Endothelial cell (in vitro differentiated cells): ENCODE data around the gene AKNA. TPM values are rescaled to one million over a fixed set of nuclear protein-coding genes. Genes with fewer than 3 reads are reported as not detected.

Source experiments
- DNase-seq: peaks from one replicate; pipeline ENCODE4 v3.0.0; 2021; ENCODE audit warnings: low spot score
- H3K27ac Mint-ChIP-seq: one replicate; pipeline ENCODE4 v1.8.0; 2021; ENCODE audit warnings: mixed read lengths, inconsistent platforms; ENCODE audit not compliant: unreplicated experiment
- H3K27me3 Mint-ChIP-seq: one replicate; pipeline ENCODE4 v1.8.0; 2021; ENCODE audit warnings: mild to moderate bottlenecking, moderate library complexity, mixed read lengths, inconsistent platforms; ENCODE audit not compliant: unreplicated experiment
- H3K36me3 Mint-ChIP-seq: one replicate; pipeline ENCODE4 v1.8.0; 2021; ENCODE audit warnings: mild to moderate bottlenecking, low read depth, mixed read lengths, inconsistent platforms; ENCODE audit not compliant: unreplicated experiment
- H3K4me1 Mint-ChIP-seq: one replicate; pipeline ENCODE4 v1.8.0; 2021; ENCODE audit warnings: mild to moderate bottlenecking, mixed read lengths, inconsistent platforms; ENCODE audit not compliant: unreplicated experiment
- H3K4me3 Mint-ChIP-seq: one replicate; pipeline ENCODE4 v1.8.0; 2021; ENCODE audit warnings: mild to moderate bottlenecking, mixed read lengths, inconsistent platforms; ENCODE audit not compliant: unreplicated experiment
- H3K9me3 Mint-ChIP-seq: one replicate; pipeline ENCODE4 v1.8.0; 2021; ENCODE audit warnings: mixed read lengths, inconsistent platforms; ENCODE audit not compliant: unreplicated experiment
- total RNA-seq: library from RNA; stranded (reverse); fragmentation: NEBNext Ultra II Directional; extraction: Animal tissue kit (Norgen Biotek cat#: 25700); gene quantifications from one replicate; pipeline ENCODE4 v1.2.1, GENCODE V29; 2021; ENCODE audit not compliant: unreplicated experiment
- TF ChIP-seq, protein P1 (sequence below): fragments of 200-600 bp; sonication (generic); IDR thresholded peaks from one replicate; pipeline ENCODE4 v1.5.0; 2021; ENCODE audit warnings: antibody characterized with exemption; ENCODE audit not compliant: unreplicated experiment

Gene AKNA
- total RNA-seq, 1 donor from 2014 or later = 79.1 TPM

DNA sequence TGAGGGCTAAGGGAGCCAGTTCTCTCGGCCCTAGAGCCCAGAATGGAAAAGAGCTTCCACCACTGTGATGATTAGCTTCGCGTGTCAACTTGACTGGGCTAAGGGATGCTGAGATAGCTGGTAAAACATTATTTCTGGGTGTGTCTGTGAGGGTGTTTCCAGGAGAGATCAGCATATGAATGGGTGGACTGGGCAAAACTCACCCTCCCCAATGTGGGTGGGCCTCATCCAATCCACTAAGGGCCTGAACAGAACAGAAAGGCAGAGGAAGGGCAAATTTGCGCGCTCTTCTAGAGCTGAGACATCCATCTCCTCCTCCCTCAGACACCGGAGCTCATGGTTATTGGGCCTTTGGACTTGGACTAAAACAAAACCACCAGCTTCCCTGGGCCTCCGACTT is 20.9 kb upstream of the AKNA start:
- no peaks in the 10 kb centered on the region for H3K9me3 Mint-ChIP-seq
- H3K27me3 Mint-ChIP-seq = peaks cover 13% of the 10 kb centered on the region
- peaks cover 12% of the 10 kb centered on the region for H3K4me1 Mint-ChIP-seq
- TF ChIP-seq, protein P1, sequence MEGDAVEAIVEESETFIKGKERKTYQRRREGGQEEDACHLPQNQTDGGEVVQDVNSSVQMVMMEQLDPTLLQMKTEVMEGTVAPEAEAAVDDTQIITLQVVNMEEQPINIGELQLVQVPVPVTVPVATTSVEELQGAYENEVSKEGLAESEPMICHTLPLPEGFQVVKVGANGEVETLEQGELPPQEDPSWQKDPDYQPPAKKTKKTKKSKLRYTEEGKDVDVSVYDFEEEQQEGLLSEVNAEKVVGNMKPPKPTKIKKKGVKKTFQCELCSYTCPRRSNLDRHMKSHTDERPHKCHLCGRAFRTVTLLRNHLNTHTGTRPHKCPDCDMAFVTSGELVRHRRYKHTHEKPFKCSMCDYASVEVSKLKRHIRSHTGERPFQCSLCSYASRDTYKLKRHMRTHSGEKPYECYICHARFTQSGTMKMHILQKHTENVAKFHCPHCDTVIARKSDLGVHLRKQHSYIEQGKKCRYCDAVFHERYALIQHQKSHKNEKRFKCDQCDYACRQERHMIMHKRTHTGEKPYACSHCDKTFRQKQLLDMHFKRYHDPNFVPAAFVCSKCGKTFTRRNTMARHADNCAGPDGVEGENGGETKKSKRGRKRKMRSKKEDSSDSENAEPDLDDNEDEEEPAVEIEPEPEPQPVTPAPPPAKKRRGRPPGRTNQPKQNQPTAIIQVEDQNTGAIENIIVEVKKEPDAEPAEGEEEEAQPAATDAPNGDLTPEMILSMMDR = no peak
- no peak overlapping the region for H3K4me3 Mint-ChIP-seq
- H3K27ac Mint-ChIP-seq = no peak overlapping the region
- peaks cover 6% of the 10 kb centered on the region for H3K36me3 Mint-ChIP-seq
- DNase-seq = no peak

DNA sequence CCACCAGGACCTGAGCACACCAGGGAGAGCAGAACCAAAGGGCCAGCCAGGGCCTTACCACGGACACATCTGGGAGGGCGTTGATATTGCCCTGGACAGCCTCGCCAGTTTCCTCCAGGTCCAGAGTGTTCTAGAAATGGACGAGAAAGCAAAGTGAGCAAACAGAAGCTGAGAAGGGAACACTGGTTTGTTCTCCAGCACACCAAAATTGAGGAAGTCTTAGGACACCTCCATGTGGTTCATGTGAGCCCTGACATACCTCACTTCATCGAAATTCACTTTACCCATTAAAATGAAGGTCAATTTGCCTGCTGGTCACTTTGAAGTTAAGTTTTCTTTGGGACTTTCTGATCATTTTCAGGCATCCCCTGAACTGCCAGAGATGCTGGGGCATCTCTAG is 20.1 kb upstream of the AKNA start:
- peaks cover 12% of the 10 kb centered on the region for H3K27me3 Mint-ChIP-seq
- H3K9me3 Mint-ChIP-seq = no peaks in the 10 kb centered on the region
- peaks cover under 1% of the 10 kb centered on the region for H3K36me3 Mint-ChIP-seq
- no peak overlapping the region for H3K4me3 Mint-ChIP-seq
- TF ChIP-seq, protein P1 = no peak
- no peak overlapping the region for H3K27ac Mint-ChIP-seq
- peaks cover 5% of the 10 kb centered on the region for H3K4me1 Mint-ChIP-seq
- no peak for DNase-seq

DNA sequence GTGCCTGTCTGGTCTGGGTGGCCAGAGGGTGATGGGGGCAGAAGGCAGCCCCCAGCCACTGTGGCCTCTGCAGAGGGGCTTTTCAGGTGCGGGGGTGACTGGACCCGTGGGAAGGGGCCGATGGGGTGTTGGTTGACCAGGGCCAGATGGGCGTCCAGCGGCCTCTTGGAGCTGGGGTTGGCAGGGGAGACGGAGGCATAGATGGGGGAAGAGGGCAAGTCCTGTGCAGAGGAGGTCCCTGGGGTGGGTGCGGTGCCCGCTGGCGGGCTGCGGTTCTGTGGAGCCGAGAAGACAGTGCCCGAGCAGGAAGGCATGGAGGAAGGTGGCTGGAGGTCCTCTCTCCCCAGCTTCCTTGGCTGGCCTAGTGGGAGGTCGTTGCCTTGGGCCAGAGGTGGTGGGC is 18.7 kb upstream of the AKNA start:
- TF ChIP-seq, protein P1 = no peak
- Mint-ChIP-seq H3K4me1 (peaks cover 6% of the 10 kb centered on the region), H3K4me3 (no peak overlapping the region), H3K27me3 (peaks cover 12% of the 10 kb centered on the region), H3K27ac (no peak overlapping the region), H3K9me3 (no peaks in the 10 kb centered on the region), H3K36me3 (no peaks in the 10 kb centered on the region)
- no peak for DNase-seq

DNA sequence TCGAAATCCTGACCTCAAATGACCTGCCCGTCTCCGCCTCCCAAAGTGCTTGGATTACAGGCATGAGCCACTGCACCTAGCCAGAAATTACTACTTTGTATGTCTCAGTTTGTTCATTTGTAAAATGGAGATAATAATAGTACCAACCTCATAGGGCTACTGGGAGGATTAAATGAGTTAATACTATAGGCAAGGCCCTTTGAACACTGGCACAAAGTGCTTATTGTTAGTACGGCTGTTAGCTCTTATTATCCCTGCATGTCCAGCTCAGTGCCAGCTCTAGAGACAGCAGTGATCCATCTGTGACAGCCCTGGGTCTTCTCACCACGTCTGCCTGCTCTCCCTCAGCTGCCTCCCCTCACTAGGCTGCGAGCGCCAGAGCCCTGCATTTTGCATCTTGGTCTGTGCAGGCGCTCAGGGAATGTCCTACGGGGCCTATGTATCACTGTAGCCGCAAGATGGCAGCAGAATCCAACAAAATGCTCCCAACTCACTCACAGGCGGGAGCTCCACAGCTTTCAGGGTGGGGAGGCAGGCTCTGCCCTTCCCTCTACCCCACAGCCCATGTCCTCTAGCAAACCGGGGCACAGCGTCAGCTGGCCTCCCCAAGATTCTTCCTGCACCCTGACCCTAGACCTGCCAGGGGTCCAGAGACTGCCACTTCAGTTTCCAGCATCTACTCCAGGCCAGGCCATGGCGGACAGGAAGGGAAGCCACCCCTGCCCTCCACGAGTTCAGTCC is 17.7 kb upstream of the AKNA start:
- Mint-ChIP-seq H3K27me3 (peaks cover 12% of the 10 kb centered on the region), H3K36me3 (no peaks in the 10 kb centered on the region), H3K9me3 (no peaks in the 10 kb centered on the region), H3K27ac (no peak overlapping the region), H3K4me3 (no peak overlapping the region), H3K4me1 (peaks cover 6% of the 10 kb centered on the region)
- TF ChIP-seq, protein P1 = peak; percentile 58
- DNase-seq = peak; percentile 78

DNA sequence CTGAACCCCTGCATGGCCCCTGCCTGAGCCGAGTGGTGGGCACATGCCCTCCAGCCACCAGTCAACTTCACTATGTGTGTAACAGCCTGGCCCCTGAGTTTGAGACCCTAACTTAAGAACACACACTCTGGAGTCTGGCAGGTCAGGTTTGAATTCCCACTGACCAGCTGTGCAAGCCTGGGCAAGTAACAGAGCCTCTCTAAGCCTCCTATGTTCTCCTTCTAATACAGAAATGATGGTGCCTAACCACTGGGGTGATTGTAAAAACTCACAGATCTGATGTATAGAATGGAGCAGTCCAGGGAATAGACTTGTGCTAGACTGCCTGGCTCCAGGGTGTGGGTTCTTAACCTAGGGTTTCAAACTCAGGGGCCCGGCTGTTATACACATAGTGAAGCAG is 16.7 kb upstream of the AKNA start:
- TF ChIP-seq, protein P1 = no peak
- Mint-ChIP-seq H3K27me3 (peaks cover 7% of the 10 kb centered on the region), H3K9me3 (no peaks in the 10 kb centered on the region), H3K27ac (no peak overlapping the region), H3K4me1 (peaks cover 6% of the 10 kb centered on the region), H3K36me3 (no peaks in the 10 kb centered on the region), H3K4me3 (no peak overlapping the region)
- no peak for DNase-seq
